Measurements from ENCODE around the gene SPATS2L.

DNA sequence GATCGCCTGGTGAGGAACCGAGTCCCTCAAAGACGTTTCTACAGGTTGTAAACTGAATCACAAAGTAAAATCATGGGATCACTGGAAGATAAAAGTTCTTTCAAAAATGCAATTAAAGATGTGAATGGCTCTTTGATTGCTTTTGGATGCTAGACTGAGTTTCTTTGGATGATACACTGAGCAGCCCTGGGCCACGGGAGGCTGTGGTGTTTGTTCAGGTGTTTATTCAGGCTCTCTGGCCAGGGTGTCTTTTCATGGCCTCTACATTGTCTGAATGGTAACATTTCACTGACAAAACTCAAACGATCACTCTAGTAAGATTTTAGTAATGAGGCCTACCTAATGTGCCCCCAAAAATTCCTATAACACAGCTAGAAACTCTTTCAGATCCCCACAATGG is 48.4 kb upstream of the SPATS2L start:
- TF ChIP-seq, protein P1, sequence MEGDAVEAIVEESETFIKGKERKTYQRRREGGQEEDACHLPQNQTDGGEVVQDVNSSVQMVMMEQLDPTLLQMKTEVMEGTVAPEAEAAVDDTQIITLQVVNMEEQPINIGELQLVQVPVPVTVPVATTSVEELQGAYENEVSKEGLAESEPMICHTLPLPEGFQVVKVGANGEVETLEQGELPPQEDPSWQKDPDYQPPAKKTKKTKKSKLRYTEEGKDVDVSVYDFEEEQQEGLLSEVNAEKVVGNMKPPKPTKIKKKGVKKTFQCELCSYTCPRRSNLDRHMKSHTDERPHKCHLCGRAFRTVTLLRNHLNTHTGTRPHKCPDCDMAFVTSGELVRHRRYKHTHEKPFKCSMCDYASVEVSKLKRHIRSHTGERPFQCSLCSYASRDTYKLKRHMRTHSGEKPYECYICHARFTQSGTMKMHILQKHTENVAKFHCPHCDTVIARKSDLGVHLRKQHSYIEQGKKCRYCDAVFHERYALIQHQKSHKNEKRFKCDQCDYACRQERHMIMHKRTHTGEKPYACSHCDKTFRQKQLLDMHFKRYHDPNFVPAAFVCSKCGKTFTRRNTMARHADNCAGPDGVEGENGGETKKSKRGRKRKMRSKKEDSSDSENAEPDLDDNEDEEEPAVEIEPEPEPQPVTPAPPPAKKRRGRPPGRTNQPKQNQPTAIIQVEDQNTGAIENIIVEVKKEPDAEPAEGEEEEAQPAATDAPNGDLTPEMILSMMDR (IDR thresholded peaks at IDR 0.05; ENCODE audit: low read depth, low read length, poor library complexity, severe bottlenecking): no peak
- TF ChIP-seq EZH2phosphoT487 (IDR thresholded peaks at IDR 0.05; ENCODE audit: borderline replicate concordance, low read length): no peak
